ENCODE data around the gene NTM. TPM values are rescaled to one million over a fixed set of nuclear protein-coding genes. Genes with fewer than 3 reads are reported as not detected.

NTM gene
- total and polyA plus RNA-seq, 2 of the 8 experiments (the other 6 are each of a cell fraction or from before 2014, with no cell fraction given), result 13.4 to 20.0 TPM

DNA sequence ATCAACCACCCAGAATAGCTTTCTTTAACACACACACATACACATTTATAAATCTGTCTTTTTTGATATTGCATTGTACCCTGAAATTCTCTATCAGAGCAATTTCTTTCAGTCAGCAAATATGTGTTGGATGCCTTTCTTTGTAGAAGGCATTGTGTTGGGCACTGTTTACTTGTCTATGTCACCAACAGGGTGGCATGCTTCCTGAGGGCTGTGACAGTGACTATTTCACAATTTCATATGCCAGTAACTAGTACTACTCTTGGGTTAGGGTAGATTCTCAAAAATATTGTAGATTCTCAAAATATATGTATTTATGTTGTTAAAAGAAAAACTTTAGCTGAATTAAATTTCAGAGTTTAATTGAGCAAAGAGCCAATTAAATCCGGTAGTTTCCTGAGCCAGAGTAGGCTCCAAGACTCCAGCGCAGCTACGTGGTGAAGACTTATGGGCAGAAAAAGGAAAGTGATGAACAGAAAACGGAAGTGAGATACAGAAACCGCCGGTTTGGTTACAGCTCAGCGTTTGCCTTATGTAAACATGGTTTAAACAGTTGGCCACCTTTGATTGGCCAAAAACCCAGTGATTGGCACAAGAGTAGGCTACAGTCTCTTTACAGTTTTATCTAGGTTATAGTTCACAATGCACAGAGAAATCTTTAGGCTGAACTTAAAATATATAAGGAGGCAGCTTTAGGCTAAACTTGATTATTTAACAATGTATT, 723.3 kb downstream of the NTM start:
- CTCF ChIA-PET (ENCODE audit: partially characterized antibody), result interaction anchor here (1.3 to 2.0 kb wide), 3 partner anchors 8 to 30 kb away, joined by 3 to 6 read pairs (median 5); no protein-coding TSS in a partner anchor

More for the DNA sequence above, 723.3 kb downstream of the NTM start:
- Histone ChIP-seq H3K27me3 (replicated peaks in 1 of 4; ENCODE audit: control insufficient read depth in 3 of 4, extremely low read depth in 1 of 4, insufficient read depth in 3 of 4, low read length in 3 of 4) (no peaks in the 10 kb centered on the region), H4K5ac (ENCODE audit: insufficient read length, low read depth, low read length) (no peak overlapping the region), H2BK15ac (ENCODE audit: low read length) (no peak overlapping the region), H2BK12ac (ENCODE audit: low read depth, low read length) (no peak overlapping the region), H2AK5ac (ENCODE audit: low read depth, low read length) (no peak overlapping the region), H4K20me1 (replicated peaks in 1 of 2; ENCODE audit: control insufficient read depth in 1 of 2, insufficient read depth in 2 of 2, low read length in 2 of 2) (no peaks in the 10 kb centered on the region), H3K9me3 (ENCODE audit: insufficient read depth in 2 of 2, low read depth in 1 of 2, low read length in 1 of 2) (peaks cover 0 to 5% of the 10 kb centered on the region in 2 experiments; a peak in 1 of 4 replicates), H3K4ac (replicated peaks; ENCODE audit: insufficient read length, low read depth, low read length) (no peak overlapping the region), H3K9ac (replicated peaks in 1 of 4; ENCODE audit: extremely low read depth in 1 of 4, low read depth in 3 of 4, low read length in 3 of 4) (no peak overlapping the region), H3K36me3 (ENCODE audit: control insufficient read depth in 2 of 4, insufficient read depth in 4 of 4, low read length in 3 of 4) (no peaks in the 10 kb centered on the region), H3K4me3 (ENCODE audit: extremely low read depth in 1 of 4, insufficient read depth in 2 of 4, low read depth in 3 of 4, low read length in 4 of 4) (no peak overlapping the region), H4K91ac (replicated peaks; ENCODE audit: insufficient read length, low read length) (no peak overlapping the region), H3K23ac (ENCODE audit: insufficient read length) (no peak overlapping the region), H3K27ac (ENCODE audit: low read depth, low read length) (no peak overlapping the region), H3K79me2 (ENCODE audit: control insufficient read depth in 1 of 2, insufficient read depth in 2 of 2, low read length in 2 of 2) (no peaks in the 10 kb centered on the region), H3K4me2 (ENCODE audit: insufficient read depth in 1 of 2, low read depth in 2 of 2, low read length in 2 of 2) (no peak overlapping the region), H3K14ac (ENCODE audit: insufficient read length) (no peak overlapping the region), H3K23me2 (ENCODE audit: low read depth, low read length) (no peaks in the 10 kb centered on the region), H3K56ac (replicated peaks; ENCODE audit: insufficient read length, low read depth, low read length) (no peak overlapping the region), H2BK20ac (ENCODE audit: low read length) (no peak overlapping the region), H2BK120ac (replicated peaks; ENCODE audit: low read depth, low read length) (no peak overlapping the region), H4K8ac (ENCODE audit: extremely low read depth, insufficient read depth, low read length) (no peak overlapping the region), H2AFZ (ENCODE audit: low read length) (no peak overlapping the region), H3K79me1 (ENCODE audit: low read depth, low read length) (no peaks in the 10 kb centered on the region), H3K18ac (ENCODE audit: extremely low read depth, low read length) (no peak overlapping the region), H2BK5ac (ENCODE audit: low read depth, low read length) (no peak overlapping the region), H3K4me1 (replicated peaks in 1 of 4; ENCODE audit: control insufficient read depth in 3 of 4, insufficient read depth in 4 of 4, low read length in 3 of 4) (no peaks in the 10 kb centered on the region)
- no peak for FAIRE-seq
- no peak for TF ChIP-seq FOSL1 (IDR thresholded peaks at IDR 0.05; ENCODE audit: insufficient read depth, low read depth, low read length)
- TF ChIP-seq TAF7 (optimal IDR thresholded peaks at IDR 0.05; ENCODE audit: borderline replicate concordance, low read depth, low read length), result no peak
- no peak for TF ChIP-seq CBX5 (IDR thresholded peaks at IDR 0.05; ENCODE audit: low read depth, low read length)
- TF ChIP-seq PHF8 (conservative IDR thresholded peaks at IDR 0.05; ENCODE audit: low read depth, low read length), result no peak
- POLR2A ChIA-PET (ENCODE audit: partially characterized antibody), result no interaction called here
- DNase-seq (ENCODE audit: low read depth in 1 of 2, low spot score in 2 of 2), result no peak
- WGBS, 2 experiments (ENCODE audit: extremely low coverage in 1 of 2, insufficient coverage in 1 of 2, insufficient read length in 1 of 2, insufficient replicate concordance in 2 of 2, low coverage in 1 of 2, low lambda C conversion rate in 2 of 2, missing lambda C conversion rate in 1 of 2), result 85% methylated on average over 6 of the region's 7 CpGs; no CpG with 5 or more reads in 1 of the 2 experiments
